Amniotic epithelial cell (primary cell): ENCODE data around the gene CERS6.

Experiments used
- DNase-seq: peaks from one replicate; pipeline ENCODE4 v3.0.0-alpha.2; 2010; ENCODE audit warnings: low read depth

The CERS6 gene

DNA sequence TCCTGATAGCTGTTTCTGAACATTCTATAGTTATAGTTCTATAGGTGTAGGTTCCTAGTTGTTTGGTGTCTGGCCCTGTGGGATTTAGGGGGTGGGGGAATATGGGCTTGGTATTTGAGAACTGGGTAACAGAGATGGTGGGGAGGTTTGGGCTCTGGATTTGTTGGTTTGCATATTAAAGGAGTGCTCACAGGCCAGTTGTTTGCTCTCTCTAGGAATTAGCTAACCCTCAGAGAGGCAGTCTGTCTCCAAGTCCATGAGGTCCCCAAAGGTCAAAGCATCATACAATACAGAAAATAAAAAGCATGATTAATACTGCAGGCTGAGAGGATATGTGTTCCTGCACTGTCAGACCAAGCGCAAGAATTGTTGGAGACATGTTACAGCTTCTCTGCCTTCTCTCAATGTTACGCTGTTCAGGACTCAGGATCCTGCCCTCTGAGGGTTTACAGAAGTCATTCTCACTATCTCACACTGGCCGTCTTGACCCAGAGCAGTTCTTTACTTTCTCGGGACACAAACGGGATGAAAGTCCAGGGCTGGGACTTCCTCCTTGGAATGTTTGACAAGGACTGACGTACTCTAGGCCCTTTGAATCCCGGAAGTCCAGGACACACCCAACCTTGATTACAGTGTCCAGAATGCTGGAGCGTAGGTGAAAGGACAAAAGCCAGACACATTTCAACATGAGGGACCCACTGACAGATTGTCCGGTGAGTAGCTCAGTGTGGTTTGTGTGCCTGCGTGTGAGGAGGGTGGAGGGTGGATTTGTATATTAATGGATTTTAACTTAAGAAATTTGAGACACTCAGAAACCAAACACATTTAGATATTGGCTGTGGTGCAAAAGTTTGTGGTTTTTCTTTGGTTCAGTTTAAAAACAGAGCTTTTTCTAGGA is 346.1 kb downstream of the CERS6 start, which contains the start of gene NOSTRIN:
Gene NOSTRIN (plus strand): TSS at position 677 of the 898 bp plus-strand sequence. CDS start 10 bp downstream, at position 687.
- DNase-seq = peak; percentile 51

DNA sequence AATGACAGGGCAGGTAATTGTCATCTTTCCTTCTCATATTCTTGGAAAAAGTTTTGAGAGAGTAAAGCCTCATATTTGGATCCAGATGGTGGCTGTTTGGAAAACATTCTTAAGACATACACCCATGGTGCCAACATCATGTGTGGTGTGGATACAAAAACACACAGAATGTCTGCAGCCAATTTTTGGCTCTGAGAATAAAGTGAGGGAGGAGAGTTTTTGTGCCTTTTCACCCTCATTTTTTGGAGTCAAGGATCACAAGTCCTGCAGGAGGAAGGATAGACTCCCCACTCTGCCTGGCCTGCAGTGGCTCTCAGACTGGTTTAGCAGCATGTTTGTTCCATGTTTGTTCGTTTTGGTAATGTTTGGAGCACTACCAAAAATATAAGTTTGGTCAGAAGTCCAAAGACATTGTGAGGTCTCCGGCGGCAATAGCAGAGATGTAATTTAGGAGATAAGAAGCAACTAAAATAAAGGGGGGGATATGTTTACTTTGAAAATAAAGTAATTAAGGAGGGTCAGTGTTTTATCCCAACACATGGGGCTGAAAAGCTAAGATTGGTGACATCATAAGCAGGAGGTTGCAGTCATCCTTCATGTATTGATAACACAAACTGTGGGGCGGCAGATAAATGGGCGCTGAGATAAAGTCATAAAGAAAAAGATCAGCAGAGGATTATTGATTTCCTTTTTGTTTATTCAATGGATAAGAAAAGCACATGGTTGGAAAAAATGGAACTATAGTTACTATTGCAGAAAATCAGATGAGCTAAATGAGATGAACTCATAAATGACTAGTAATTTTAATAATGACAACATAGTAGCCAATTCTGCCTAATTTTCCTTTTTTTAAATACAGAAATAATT is 347.0 kb downstream of the CERS6 start:
- no peak for DNase-seq

- DNase-seq = no peak
Observed at GRCh38 chr2:168804214-168804613, 348.1 kb downstream of the CERS6 start.

DNA sequence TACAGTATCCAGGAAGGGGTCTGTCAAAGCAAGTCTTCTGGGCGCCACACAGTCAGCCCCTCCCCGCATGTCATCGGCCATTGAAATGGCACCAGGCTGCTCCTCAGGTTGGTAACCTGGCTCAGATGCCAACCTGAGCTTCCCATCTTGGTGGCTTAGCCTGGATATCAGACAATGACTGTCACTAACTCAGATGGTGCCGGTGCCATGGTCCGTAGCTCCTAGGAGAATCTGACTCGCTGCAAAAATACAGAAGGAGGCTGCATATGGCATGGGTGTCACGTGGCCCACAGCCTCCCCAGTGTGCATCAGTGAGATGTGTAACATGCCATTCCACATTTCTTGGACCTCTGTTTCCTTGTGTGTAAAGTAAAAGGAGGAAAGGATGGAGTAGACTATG is 349.5 kb downstream of the CERS6 start:
- DNase-seq = no peak

DNA sequence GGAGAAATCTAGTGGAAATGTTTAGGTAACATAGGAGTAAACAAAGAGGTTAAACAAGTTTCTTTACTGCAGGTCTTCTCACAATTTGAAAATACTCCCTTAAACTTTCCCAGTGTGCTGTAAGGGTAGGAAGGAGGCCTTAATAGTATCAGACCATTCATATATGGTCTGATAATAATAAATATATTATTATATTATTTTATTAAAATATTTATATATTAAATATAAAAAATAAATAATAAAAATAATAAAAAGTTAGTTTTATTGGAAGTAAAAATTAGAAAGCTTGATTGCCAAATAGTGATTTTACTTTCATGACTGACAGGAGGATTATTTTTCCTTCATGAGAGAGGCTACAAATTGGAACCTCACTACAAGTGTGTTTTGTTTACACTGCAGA is 353.5 kb downstream of the CERS6 start:
- DNase-seq = no peak

- no peak for DNase-seq
Observed at GRCh38 chr2:168810235-168810634, 354.2 kb downstream of the CERS6 start.

DNA sequence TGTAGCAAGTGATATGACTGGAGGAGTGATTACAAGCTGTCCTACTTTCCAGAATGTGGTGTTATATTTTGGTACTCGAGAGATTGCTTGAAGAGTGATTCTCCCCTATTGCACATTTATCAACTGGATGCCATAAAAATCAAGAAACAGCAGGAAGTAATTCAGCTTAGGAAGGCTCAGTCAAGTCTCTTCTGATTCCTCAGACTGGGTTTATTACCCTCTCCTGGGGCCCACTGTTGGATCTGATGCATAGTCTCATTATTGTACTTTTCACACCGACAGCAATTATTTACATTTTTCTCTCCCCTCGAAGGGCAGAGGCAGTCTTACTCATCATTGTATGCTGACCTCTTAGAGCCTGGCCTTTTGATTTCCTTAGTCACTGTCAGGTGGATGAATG is 355.6 kb downstream of the CERS6 start:
- peak; percentile 2 for DNase-seq

DNA sequence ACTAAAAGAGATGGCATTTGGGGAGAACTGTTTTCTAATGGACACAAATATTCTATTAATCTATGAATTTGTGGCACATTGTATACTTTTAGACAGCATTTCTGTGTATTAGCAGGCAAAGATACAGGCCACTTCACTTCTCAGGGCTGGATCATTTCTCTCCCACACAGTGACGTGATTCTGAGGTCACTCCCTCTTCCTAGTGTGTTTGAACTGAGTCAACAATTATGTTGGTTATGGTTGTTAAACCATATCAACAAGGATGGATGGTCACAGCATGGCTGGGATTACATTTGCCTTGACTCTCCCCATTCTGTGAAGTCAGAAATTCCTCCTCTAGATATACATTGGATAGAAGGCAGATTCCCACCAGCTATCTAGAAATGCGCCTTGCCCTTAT is 358.0 kb downstream of the CERS6 start:
- DNase-seq = peak; percentile 59

- DNase-seq = no peak
Observed at GRCh38 chr2:168814939-168815907, 359.2 kb downstream of the CERS6 start.

- DNase-seq = peak; percentile 94
Observed at GRCh38 chr2:168816369-168816768, 360.3 kb downstream of the CERS6 start.

- DNase-seq = no peak
Observed at GRCh38 chr2:168819050-168819715, 363.1 kb downstream of the CERS6 start.

DNA sequence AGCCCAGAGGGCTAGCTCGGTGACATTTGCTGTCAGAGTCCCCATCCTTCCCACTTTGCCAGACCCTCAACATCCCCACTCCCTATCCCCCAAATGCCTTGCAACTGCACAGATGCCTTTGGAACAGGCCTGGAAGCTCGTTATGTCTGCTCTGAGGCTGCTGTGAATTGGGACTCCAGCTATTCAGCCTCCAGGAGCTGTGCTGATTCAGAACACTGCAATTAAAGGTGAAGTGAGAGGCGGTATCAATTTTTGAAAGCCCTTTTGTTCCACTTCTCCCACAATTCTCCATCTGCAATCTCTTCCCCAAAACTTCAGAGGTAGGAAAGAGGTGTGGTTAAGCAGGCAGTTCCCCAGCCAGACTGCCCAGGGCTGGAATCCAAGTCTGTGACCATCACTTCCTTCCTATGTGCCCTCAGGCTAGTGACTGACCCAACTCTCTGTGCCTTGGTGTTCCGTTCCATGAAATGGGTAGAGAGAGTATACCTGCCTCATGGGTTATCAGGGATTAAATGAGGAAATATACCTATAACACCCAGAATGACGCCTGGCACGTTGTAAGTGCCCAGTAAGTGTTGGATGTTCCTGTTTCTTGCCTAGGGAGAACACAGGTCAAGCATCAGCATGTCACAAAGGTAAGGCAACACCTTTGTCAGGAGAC is 363.9 kb downstream of the CERS6 start:
- no peak for DNase-seq

- no peak for DNase-seq
Observed at GRCh38 chr2:168821577-168821976, 365.5 kb downstream of the CERS6 start.

DNA sequence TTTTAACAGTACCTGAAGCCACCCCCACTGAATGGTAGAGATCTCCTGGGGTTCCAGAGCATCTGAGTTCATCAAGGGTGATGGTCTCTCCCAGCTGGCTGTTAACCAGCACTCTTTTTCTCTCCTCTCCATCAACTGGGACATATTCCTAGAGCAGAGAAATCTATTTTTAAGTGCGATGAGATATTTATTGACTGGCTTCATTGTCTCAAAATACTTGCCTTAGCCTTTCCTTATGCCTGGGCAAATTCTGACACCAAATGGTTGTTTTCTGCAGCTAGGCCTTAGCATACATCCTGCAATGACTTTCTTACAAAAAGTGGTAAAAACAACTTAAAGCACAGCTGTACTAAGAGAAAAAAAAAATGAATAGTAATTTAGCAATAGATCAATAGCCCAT is 365.9 kb downstream of the CERS6 start:
- no peak for DNase-seq
